Endometrium (tissue), 2 donors: ENCODE measurements around the gene PAMR1.
A peak's percentile ranks its signal among the peaks of the same experiment; 100 is the strongest.
"Not testable (repeated sequence)": the region's sequence is repeated elsewhere in the genome, so short reads cannot be mapped to it uniquely, and the experiment has no call there.

Experiments used
- FAIRE-seq: peaks from 2 replicates; lab custom pipeline; 2012; peaks lifted over from hg19 to GRCh38; lab: Jason Lieb, UNC
- donor health status: control.
- donor health status: control.

The PAMR1 gene

GRCh38 chr11:35525501-35526175 lies at the start of gene PAMR1:
Gene PAMR1 (minus strand): TSS chr11:35525616. CDS start chr11:35525585, 31 bp downstream.
- FAIRE-seq, result no peak

- FAIRE-seq, result peak; percentile 97
Observed at GRCh38 chr11:35571696-35572095, 46.3 kb upstream of the PAMR1 start.

GRCh38 chr11:35567737-35568465 lies 42.5 kb upstream of the PAMR1 start:
- FAIRE-seq, result no peak

- no peak for FAIRE-seq
Observed at GRCh38 chr11:35566885-35567284, 41.5 kb upstream of the PAMR1 start.

- no peak for FAIRE-seq
Observed at GRCh38 chr11:35566181-35566580, 40.8 kb upstream of the PAMR1 start.

- no peak for FAIRE-seq
Observed at GRCh38 chr11:35564245-35564595, 38.8 kb upstream of the PAMR1 start.

GRCh38 chr11:35563484-35564244 lies 38.2 kb upstream of the PAMR1 start:
- FAIRE-seq, result peak; percentile 100

GRCh38 chr11:35559949-35560348 lies 34.5 kb upstream of the PAMR1 start:
- FAIRE-seq, result no peak

GRCh38 chr11:35558513-35558912 lies 33.1 kb upstream of the PAMR1 start:
- FAIRE-seq, result no peak

GRCh38 chr11:35555488-35555887 lies 30.1 kb upstream of the PAMR1 start:
- FAIRE-seq, result peak; percentile 48

- no peak for FAIRE-seq
Observed at GRCh38 chr11:35554491-35555437, 29.3 kb upstream of the PAMR1 start.

- FAIRE-seq, result peak; percentile 97
Observed at GRCh38 chr11:35553831-35554230, 28.4 kb upstream of the PAMR1 start.

GRCh38 chr11:35553021-35553420 lies 27.6 kb upstream of the PAMR1 start:
- no peak for FAIRE-seq

- no peak for FAIRE-seq
Observed at GRCh38 chr11:35552616-35553015, 27.2 kb upstream of the PAMR1 start.

- no peak for FAIRE-seq
Observed at GRCh38 chr11:35550374-35551036, 25.1 kb upstream of the PAMR1 start.

GRCh38 chr11:35549787-35550186 lies 24.4 kb upstream of the PAMR1 start:
- no peak for FAIRE-seq

GRCh38 chr11:35548925-35549561 lies 23.6 kb upstream of the PAMR1 start:
- FAIRE-seq, result no peak

GRCh38 chr11:35547995-35548394 lies 22.6 kb upstream of the PAMR1 start:
- FAIRE-seq, result not testable (repeated sequence)

GRCh38 chr11:35546317-35546716 lies 20.9 kb upstream of the PAMR1 start:
- no peak for FAIRE-seq

- no peak for FAIRE-seq
Observed at GRCh38 chr11:35545391-35546003, 20.1 kb upstream of the PAMR1 start.
